ENCODE measurements around the gene PTPRN2. TPM values are rescaled to one million over a fixed set of nuclear protein-coding genes. Genes with fewer than 3 reads are reported as not detected.

The PTPRN2 gene
- total and polyA plus RNA-seq, 2 experiments from 2014 or later: 0.28 TPM; not detected in 1

DNA sequence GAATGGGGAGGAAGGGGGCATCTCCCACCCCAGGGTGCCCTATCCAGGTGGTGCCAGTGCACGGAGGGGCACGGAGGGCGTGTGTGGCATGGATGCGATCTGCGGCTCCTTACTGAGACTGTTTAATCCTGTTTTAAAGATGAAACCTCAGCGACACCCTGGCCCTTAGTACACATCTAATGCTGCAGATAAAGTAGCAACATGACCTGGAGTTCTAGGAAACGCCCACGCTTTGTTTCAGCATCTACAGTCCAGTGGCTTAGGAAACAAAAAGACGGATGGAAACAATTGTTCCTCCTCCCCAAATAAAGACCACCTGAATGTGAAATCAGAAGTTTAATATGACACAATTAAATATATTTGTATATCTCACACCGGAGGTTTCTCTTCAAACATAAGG, 1048.9 kb downstream of the PTPRN2 start:
- TF ChIP-seq CTCF (IDR thresholded peaks at IDR 0.05; ENCODE audit: low read depth, low read length): no peak
- H3K27ac ChIP-seq: no peak overlapping the region
- H3K9me3 ChIP-seq (ENCODE audit: low read depth): no peaks in the 10 kb centered on the region

DNA sequence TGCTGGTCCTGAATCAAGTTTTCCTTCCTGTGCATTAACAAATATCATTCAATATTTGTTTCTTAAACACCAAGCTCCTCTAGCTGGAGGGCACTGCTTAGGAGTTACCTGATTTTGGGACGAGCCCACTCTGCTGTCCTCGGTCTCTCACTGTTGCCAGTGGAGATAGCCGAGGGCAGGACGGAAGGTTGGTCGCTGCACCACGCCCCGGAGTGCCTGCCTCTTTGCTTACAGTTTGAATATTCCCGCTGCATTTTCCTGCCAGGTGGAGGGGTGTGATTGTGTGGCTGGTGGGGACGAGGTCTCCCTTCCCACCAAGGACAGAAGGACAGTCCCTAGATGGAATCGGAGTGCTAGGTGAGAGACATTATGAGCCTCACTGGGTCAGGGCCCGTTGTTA, 1049.3 kb downstream of the PTPRN2 start:
- no peaks in the 10 kb centered on the region for H3K27me3 ChIP-seq
- no peaks in the 10 kb centered on the region for H3K36me3 ChIP-seq
- TF ChIP-seq CTCF (IDR thresholded peaks at IDR 0.05; ENCODE audit: low read depth, low read length): no peak
- DNase-seq (ENCODE audit: low read depth in 1 of 2, low spot score in 1 of 2): no peak
- no peak overlapping the region for H3K4me3 ChIP-seq
- no peaks in the 10 kb centered on the region for H3K9me3 ChIP-seq (ENCODE audit: low read depth)
- H3K4me1 ChIP-seq (ENCODE audit: low read depth): no peaks in the 10 kb centered on the region
- H3K27ac ChIP-seq: no peak overlapping the region

More for the DNA sequence above, 1048.9 kb downstream of the PTPRN2 start:
- Histone ChIP-seq H3K4me1 (ENCODE audit: low read depth) (no peaks in the 10 kb centered on the region), H3K4me3 (no peak overlapping the region), H3K27me3 (no peaks in the 10 kb centered on the region), H3K36me3 (no peaks in the 10 kb centered on the region)
- DNase-seq (ENCODE audit: low read depth in 1 of 2, low spot score in 1 of 2): no peak

GRCh38 chr7:157537056-157537455, 1050.6 kb downstream of the PTPRN2 start:
- Histone ChIP-seq H3K27me3 (no peaks in the 10 kb centered on the region), H3K27ac (no peak overlapping the region), H3K4me3 (no peak overlapping the region), H3K36me3 (no peaks in the 10 kb centered on the region), H3K4me1 (ENCODE audit: low read depth) (no peaks in the 10 kb centered on the region), H3K9me3 (ENCODE audit: low read depth) (no peaks in the 10 kb centered on the region)
- no peak for DNase-seq (ENCODE audit: low read depth in 1 of 2, low spot score in 1 of 2)
- no peak for TF ChIP-seq CTCF (IDR thresholded peaks at IDR 0.05; ENCODE audit: low read depth, low read length)

- H3K36me3 ChIP-seq: no peaks in the 10 kb centered on the region
- H3K4me3 ChIP-seq: no peak overlapping the region
- no peaks in the 10 kb centered on the region for H3K27me3 ChIP-seq
- TF ChIP-seq CTCF (IDR thresholded peaks at IDR 0.05; ENCODE audit: low read depth, low read length): no peak
- H3K9me3 ChIP-seq (ENCODE audit: low read depth): no peaks in the 10 kb centered on the region
- no peak overlapping the region for H3K27ac ChIP-seq
- DNase-seq (ENCODE audit: low read depth in 1 of 2, low spot score in 1 of 2): no peak
- H3K4me1 ChIP-seq (ENCODE audit: low read depth): no peaks in the 10 kb centered on the region
Observed at GRCh38 chr7:157532068-157532467, 1055.6 kb downstream of the PTPRN2 start.

DNA sequence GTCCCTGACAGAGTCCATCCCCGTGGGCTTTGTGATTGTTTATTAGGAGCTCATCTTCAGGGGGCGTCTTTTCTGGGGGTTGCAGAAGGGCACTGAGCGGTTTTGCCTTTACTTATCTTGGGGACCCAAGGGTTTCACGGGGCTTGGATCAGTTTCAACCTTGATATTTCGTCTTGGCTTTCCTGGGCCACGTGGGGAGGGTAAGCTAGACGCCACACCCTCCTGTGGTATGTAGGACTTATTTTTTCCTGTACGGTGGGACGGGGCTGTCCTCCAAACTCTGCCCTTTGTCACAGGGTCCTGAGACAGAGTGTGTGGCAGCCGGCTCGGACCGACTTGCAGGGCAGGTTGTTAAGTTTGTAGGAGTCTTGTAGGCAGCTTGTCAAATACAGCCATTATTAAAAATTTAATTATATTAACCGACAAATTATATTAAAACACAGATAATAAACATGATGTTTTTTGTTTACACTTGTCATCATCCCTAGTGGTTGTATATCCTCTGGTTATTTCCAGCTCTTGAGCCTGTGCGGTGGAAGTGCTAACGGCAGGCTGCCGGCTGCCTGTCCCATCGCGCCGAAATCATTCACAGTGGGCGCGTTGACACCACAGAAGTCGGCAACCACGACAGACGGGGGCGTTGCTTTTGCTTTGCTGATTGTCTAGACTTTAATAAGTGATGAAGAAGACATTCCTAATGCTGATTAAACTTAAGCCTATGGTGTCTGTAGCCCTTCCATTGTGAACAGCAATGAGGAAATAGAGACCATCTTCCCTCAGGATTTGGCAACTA, 1057.7 kb downstream of the PTPRN2 start:
- H3K36me3 ChIP-seq: no peaks in the 10 kb centered on the region
- no peak for DNase-seq (ENCODE audit: low read depth in 1 of 2, low spot score in 1 of 2)
- no peaks in the 10 kb centered on the region for H3K9me3 ChIP-seq (ENCODE audit: low read depth)
- no peak overlapping the region for H3K4me3 ChIP-seq
- TF ChIP-seq CTCF (IDR thresholded peaks at IDR 0.05; ENCODE audit: low read depth, low read length): no peak
- no peaks in the 10 kb centered on the region for H3K27me3 ChIP-seq
- no peak overlapping the region for H3K27ac ChIP-seq
- no peaks in the 10 kb centered on the region for H3K4me1 ChIP-seq (ENCODE audit: low read depth)

All from cardiac muscle cell (in vitro differentiated cells and primary cell).